Osteoblast (primary cell): ENCODE data around the gene ZFP90. TPM values are rescaled to one million over a fixed set of nuclear protein-coding genes. Genes with fewer than 3 reads are reported as not detected.

Source experiments
- DNase-seq: peaks from one replicate; pipeline ENCODE4 v3.0.0; 2011; ENCODE audit warnings: low spot score, mixed read lengths; ENCODE audit not compliant: insufficient read length; ENCODE audit errors: missing footprints
- H2AFZ ChIP-seq: 2 replicates; pipeline ENCODE4 v1.6.0; 2011; ENCODE audit warnings: mild to moderate bottlenecking, low read length
- H3K27ac ChIP-seq: 2 replicates; pipeline ENCODE4 v1.5.1; 2011; ENCODE audit warnings: mild to moderate bottlenecking, low read depth, low read length, moderate library complexity
- H3K27me3 ChIP-seq: 2 replicates; pipeline ENCODE4 v1.6.0; 2012; ENCODE audit warnings: mild to moderate bottlenecking, control low read depth, inconsistent platforms, low read length, moderate library complexity; ENCODE audit not compliant: insufficient read depth
- H3K36me3 ChIP-seq: 2 replicates; pipeline ENCODE4 v1.5.1; 2011; ENCODE audit warnings: mild to moderate bottlenecking, low read length, control low read depth, moderate library complexity; ENCODE audit not compliant: insufficient read depth
- H3K4me1 ChIP-seq: 2 replicates; pipeline ENCODE4 v1.5.1; 2011; ENCODE audit warnings: mild to moderate bottlenecking, low read length, control low read depth, moderate library complexity; ENCODE audit not compliant: insufficient read depth
- H3K4me2 ChIP-seq: 2 replicates; pipeline ENCODE4 v1.6.0; 2011; ENCODE audit warnings: mild to moderate bottlenecking, low read length; ENCODE audit not compliant: insufficient read depth
- H3K4me3 ChIP-seq: fragments of 200-600 bp; sonication (generic); 3 replicates; pipeline ENCODE4 v1.5.1; 2012; ENCODE audit warnings: mild to moderate bottlenecking, low read length, inconsistent platforms; ENCODE audit not compliant: insufficient read depth
- H3K79me2 ChIP-seq: 2 replicates; pipeline ENCODE4 v1.6.0; 2012; ENCODE audit warnings: mild to moderate bottlenecking, low read length, control low read depth, inconsistent platforms; ENCODE audit not compliant: insufficient read depth
- H3K9me3 ChIP-seq: 2 replicates; pipeline ENCODE4 v1.5.1; 2011; ENCODE audit warnings: low read depth, low read length, control low read depth
- H4K20me1 ChIP-seq: 2 replicates; pipeline ENCODE4 v1.6.0; 2012; ENCODE audit warnings: mild to moderate bottlenecking, low read length, control low read depth; ENCODE audit not compliant: insufficient read depth
- CTCF ChIP-seq: IDR thresholded peaks from 2 replicates; pipeline ENCODE4 v1.5.1; 2011; ENCODE audit warnings: mild to moderate bottlenecking, low read depth, low read length, moderate library complexity; ENCODE audit errors: extremely low read depth
- total RNA-seq: library from RNA; depleted of rRNA; stranded (reverse); fragments of >200 nt; gene quantifications from 2 replicates; pipeline ENCODE4 v1.2.3, GENCODE V29; 2012

Gene ZFP90
- total RNA-seq, 1 donor = 41.3 TPM

GRCh38 chr16:68506331-68507053, 32.6 kb upstream of the ZFP90 start:
- Histone ChIP-seq H3K4me2 (no peak overlapping the region), H4K20me1 (no peaks in the 10 kb centered on the region), H3K27me3 (peaks cover 13% of the 10 kb centered on the region), H3K4me3 (no peak overlapping the region), H3K9me3 (no peaks in the 10 kb centered on the region), H3K36me3 (no peaks in the 10 kb centered on the region), H3K27ac (no peak overlapping the region), H3K79me2 (no peaks in the 10 kb centered on the region), H2AFZ (no peak overlapping the region), H3K4me1 (peaks cover 7% of the 10 kb centered on the region)
- TF ChIP-seq CTCF = no peak
- DNase-seq = peak; percentile 89

- no peaks in the 10 kb centered on the region for H3K79me2 ChIP-seq
- no peak overlapping the region for H2AFZ ChIP-seq
- peaks cover 7% of the 10 kb centered on the region for H3K4me1 ChIP-seq
- no peak overlapping the region for H3K27ac ChIP-seq
- no peaks in the 10 kb centered on the region for H4K20me1 ChIP-seq
- H3K4me2 ChIP-seq = no peak overlapping the region
- no peaks in the 10 kb centered on the region for H3K9me3 ChIP-seq
- no peak for DNase-seq
- H3K27me3 ChIP-seq = peaks cover 9% of the 10 kb centered on the region
- no peak for TF ChIP-seq CTCF
- H3K36me3 ChIP-seq = no peaks in the 10 kb centered on the region
- H3K4me3 ChIP-seq = no peak overlapping the region
These were observed 31.1 kb upstream of the ZFP90 start for GRCh38 chr16:68508013-68508412.

GRCh38 chr16:68508641-68509240, 30.4 kb upstream of the ZFP90 start:
- TF ChIP-seq CTCF = no peak
- H3K9me3 ChIP-seq = no peaks in the 10 kb centered on the region
- H3K4me1 ChIP-seq = peaks cover 7% of the 10 kb centered on the region
- H3K27ac ChIP-seq = no peak overlapping the region
- H3K4me3 ChIP-seq = no peak overlapping the region
- H3K27me3 ChIP-seq = peaks cover 9% of the 10 kb centered on the region
- H3K4me2 ChIP-seq = no peak overlapping the region
- no peaks in the 10 kb centered on the region for H4K20me1 ChIP-seq
- H3K36me3 ChIP-seq = no peaks in the 10 kb centered on the region
- no peak for DNase-seq
- H2AFZ ChIP-seq = no peak overlapping the region
- H3K79me2 ChIP-seq = no peaks in the 10 kb centered on the region

GRCh38 chr16:68509381-68509780, 29.7 kb upstream of the ZFP90 start:
- H4K20me1 ChIP-seq = no peaks in the 10 kb centered on the region
- H2AFZ ChIP-seq = no peak overlapping the region
- no peak overlapping the region for H3K27ac ChIP-seq
- H3K9me3 ChIP-seq = no peaks in the 10 kb centered on the region
- DNase-seq = no peak
- H3K4me1 ChIP-seq = peaks cover 7% of the 10 kb centered on the region
- no peaks in the 10 kb centered on the region for H3K36me3 ChIP-seq
- H3K27me3 ChIP-seq = peaks cover 9% of the 10 kb centered on the region
- no peak overlapping the region for H3K4me2 ChIP-seq
- no peak for TF ChIP-seq CTCF
- no peaks in the 10 kb centered on the region for H3K79me2 ChIP-seq
- no peak overlapping the region for H3K4me3 ChIP-seq
